GM06990 (cell line): ENCODE data around the gene MAPK1.

Source experiments
- DNase-seq: peaks from one replicate; pipeline ENCODE4 v3.0.0-alpha.2; 2011; ENCODE audit not compliant: insufficient read length; ENCODE audit errors: extremely low read depth
- H3K27me3 ChIP-seq: replicated peaks from 2 replicates; pipeline ENCODE4 v1.6.0; 2011; ENCODE audit warnings: low read length; ENCODE audit not compliant: control insufficient read depth, insufficient read depth
- H3K36me3 ChIP-seq: 2 replicates; pipeline ENCODE4 v1.5.1; 2011; ENCODE audit warnings: low read length; ENCODE audit not compliant: control insufficient read depth, insufficient read depth
- H3K4me3 ChIP-seq: replicated peaks from 2 replicates; pipeline ENCODE4 v1.5.1; 2011; ENCODE audit warnings: low read depth, mild to moderate bottlenecking, control low read depth, low read length
- CTCF ChIP-seq: IDR thresholded peaks from 2 replicates; pipeline ENCODE4 v1.5.1; 2011; ENCODE audit warnings: low read length, control low read depth, mild to moderate bottlenecking, inconsistent platforms; ENCODE audit not compliant: insufficient read depth, poor library complexity, severe bottlenecking

MAPK1 gene

GRCh38 chr22:21764038-21764804, 103.2 kb downstream of the MAPK1 start:
- no peak for DNase-seq
- Histone ChIP-seq H3K27me3 (no peaks in the 10 kb centered on the region), H3K4me3 (no peak overlapping the region), H3K36me3 (peaks cover 22% of the 10 kb centered on the region)
- TF ChIP-seq CTCF: no peak

GRCh38 chr22:21762712-21763581, 104.5 kb downstream of the MAPK1 start:
- DNase-seq: no peak
- peaks cover 21% of the 10 kb centered on the region for H3K36me3 ChIP-seq
- no peak overlapping the region for H3K4me3 ChIP-seq
- TF ChIP-seq CTCF: no peak
- H3K27me3 ChIP-seq: no peaks in the 10 kb centered on the region

- DNase-seq: no peak
- H3K4me3 ChIP-seq: no peak overlapping the region
- no peak for TF ChIP-seq CTCF
- H3K27me3 ChIP-seq: no peaks in the 10 kb centered on the region
- H3K36me3 ChIP-seq: peaks cover 21% of the 10 kb centered on the region
Observed at GRCh38 chr22:21761994-21762680, 105.3 kb downstream of the MAPK1 start.

- H3K36me3 ChIP-seq: peaks cover 12% of the 10 kb centered on the region
- DNase-seq: no peak
- no peaks in the 10 kb centered on the region for H3K27me3 ChIP-seq
Observed at GRCh38 chr22:21761086-21761485, 106.4 kb downstream of the MAPK1 start.

GRCh38 chr22:21760640-21761039, 106.8 kb downstream of the MAPK1 start:
- peaks cover 10% of the 10 kb centered on the region for H3K36me3 ChIP-seq
- no peaks in the 10 kb centered on the region for H3K27me3 ChIP-seq
- no peak for TF ChIP-seq CTCF
- no peak for DNase-seq
- H3K4me3 ChIP-seq: no peak overlapping the region

More at GRCh38 chr22:21761086-21761485, 106.4 kb downstream of the MAPK1 start:
- H3K4me3 ChIP-seq: no peak overlapping the region
- TF ChIP-seq CTCF: no peak
